ENCODE results near the gene C16orf46. TPM values are rescaled to one million over a fixed set of nuclear protein-coding genes. Genes with fewer than 3 reads are reported as not detected.
A peak's percentile ranks its signal among the peaks of the same experiment; 100 is the strongest.

C16orf46 gene
- polyA plus RNA-seq, 1 of the 3 experiments (the other 2 are of a cell fraction) = 1.5 TPM

DNA sequence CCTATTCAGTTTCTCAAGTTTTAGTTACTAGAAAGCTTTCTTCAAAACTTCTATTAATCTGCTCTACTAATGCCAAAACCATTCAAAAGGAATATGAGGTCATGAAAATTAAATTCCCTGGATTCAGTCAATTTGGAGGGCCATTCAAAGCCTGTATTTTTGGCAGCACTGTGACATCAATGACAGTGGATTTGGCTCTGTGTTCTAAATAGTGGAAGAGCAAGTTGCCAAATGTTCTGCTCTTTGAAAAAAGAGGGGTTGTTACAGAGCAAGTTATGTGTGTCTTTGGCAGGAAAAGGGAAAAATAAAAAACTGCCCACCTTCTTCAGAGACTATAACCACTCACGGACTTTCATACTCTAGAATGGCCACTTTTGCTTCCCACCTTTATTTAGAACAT is 3.2 kb upstream of the C16orf46 start (continued):
- TF ChIP-seq PBX3 (IDR thresholded peaks at IDR 0.05) (no peak), EZH2phosphoT487 (IDR thresholded peaks at IDR 0.05; ENCODE audit: borderline replicate concordance, low read depth) (no peak), GABPA (IDR thresholded peaks at IDR 0.05; ENCODE audit: low read depth) (no peak), IRF3 (IDR thresholded peaks at IDR 0.05; ENCODE audit: low read depth, low read length) (no peak), RCOR1 (IDR thresholded peaks at IDR 0.05; ENCODE audit: low read length) (no peak)
- TF ChIP-seq, protein P1, sequence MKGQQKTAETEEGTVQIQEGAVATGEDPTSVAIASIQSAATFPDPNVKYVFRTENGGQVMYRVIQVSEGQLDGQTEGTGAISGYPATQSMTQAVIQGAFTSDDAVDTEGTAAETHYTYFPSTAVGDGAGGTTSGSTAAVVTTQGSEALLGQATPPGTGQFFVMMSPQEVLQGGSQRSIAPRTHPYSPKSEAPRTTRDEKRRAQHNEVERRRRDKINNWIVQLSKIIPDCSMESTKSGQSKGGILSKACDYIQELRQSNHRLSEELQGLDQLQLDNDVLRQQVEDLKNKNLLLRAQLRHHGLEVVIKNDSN (IDR thresholded peaks at IDR 0.05; ENCODE audit: borderline replicate concordance, low read depth) = no peak

DNA sequence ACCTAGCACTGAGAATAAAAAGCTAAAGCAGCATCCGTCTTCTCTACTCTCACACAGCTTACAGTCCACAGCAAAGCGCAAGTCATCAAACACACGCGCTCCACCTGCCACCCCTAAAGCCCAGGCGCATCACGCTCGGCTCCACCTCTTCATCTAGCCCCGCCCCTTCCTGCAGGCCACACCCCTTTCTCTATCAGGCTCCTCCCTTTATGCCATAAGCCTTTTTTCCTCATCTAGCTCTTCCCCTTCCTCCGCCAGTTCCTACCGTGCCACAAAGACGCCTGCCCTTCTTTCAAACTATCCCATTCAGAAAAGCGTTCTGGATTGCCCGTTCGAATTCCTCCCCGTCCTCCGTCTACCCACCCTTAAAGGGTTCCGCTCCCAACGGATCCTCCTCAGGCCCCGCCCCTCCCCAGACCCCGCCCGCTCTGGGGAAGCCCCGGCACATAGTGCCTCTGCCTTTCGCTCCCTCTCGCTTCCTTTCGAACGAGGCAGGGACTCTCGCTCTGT is 417 bp downstream of the C16orf46 start:
- H3K27ac ChIP-seq (ENCODE audit: low read depth in 2 of 2, low read length in 1 of 2) = peak overlapping the region; percentile 91 to 93
- H3K9me2 ChIP-seq = no peaks in the 10 kb centered on the region
- CTCF ChIA-PET = interaction anchor here (1.3 to 1.5 kb wide), 2 partner anchors 41 to 42 kb away, joined by 5 to 7 read pairs; partner anchors contain the start of gene ATMIN
- peaks cover 8% of the 10 kb centered on the region for H3F3A ChIP-seq (replicated peaks; ENCODE audit: insufficient read depth)
- H3K27me3 ChIP-seq (ENCODE audit: insufficient read depth) = no peaks in the 10 kb centered on the region
- peak overlapping the region; percentile 91 for H2AFZ ChIP-seq (ENCODE audit: low read depth)
- H3K79me2 ChIP-seq (ENCODE audit: insufficient read depth) = no peaks in the 10 kb centered on the region
- POLR2A ChIA-PET = interaction anchor here (0.7 to 1.3 kb wide), 5 partner anchors 42 to 341 kb away, joined by 3 to 5 read pairs (median 3); partner anchors contain the start of genes CENPN and CMC2
- TF ChIP-seq CHD2 (IDR thresholded peaks at IDR 0.05; ENCODE audit: low read length, partially characterized antibody) (no peak), TAF1 (IDR thresholded peaks at IDR 0.05; ENCODE audit: borderline replicate concordance, low read depth, low read length) (peak; percentile 39; the same call in 1 of the 2 replicates), NFIC (IDR thresholded peaks at IDR 0.05; ENCODE audit: borderline replicate concordance) (no peak), FOXJ3 (CRISPR knock-in tag; IDR thresholded peaks at IDR 0.05) (no peak), JUND (IDR thresholded peaks at IDR 0.05) (no peak), MAX (IDR thresholded peaks at IDR 0.05; ENCODE audit: low read depth) (peak; percentile 86), MXI1 (IDR thresholded peaks at IDR 0.05; ENCODE audit: low read depth, low read length) (peak; percentile 83), NRF1 (IDR thresholded peaks at IDR 0.05; ENCODE audit: low read depth, low read length) (peak; percentile 27; the same call in 1 of the 2 replicates), EP300 (IDR thresholded peaks at IDR 0.05; ENCODE audit: borderline replicate concordance in 1 of 2, low read depth in 1 of 2, low read length in 1 of 2) (no peak), RFX5 (IDR thresholded peaks at IDR 0.05; ENCODE audit: low read length) (no peak)
- peaks cover 0 to 8% of the 10 kb centered on the region in 2 experiments; a peak in 1 of 4 replicates for H3K4me1 ChIP-seq (ENCODE audit: control insufficient read depth in 1 of 2, insufficient read depth in 2 of 2, low read depth in 1 of 2, low read length in 1 of 2)
- WGBS (ENCODE audit: low lambda C conversion rate) = under 1% methylated on average over 20 of the region's 27 CpGs
- peak overlapping the region; percentile 92 for H3K9ac ChIP-seq
- DNase-seq = peak; percentile 86
- H3K4me2 ChIP-seq = peak overlapping the region; percentile 87
- H3K4me3 ChIP-seq (ENCODE audit: low read depth in 2 of 2, low read length in 1 of 2) = peak overlapping the region; percentile 71 to 90
- H3K9me3 ChIP-seq = no peaks in the 10 kb centered on the region
- H4K20me1 ChIP-seq (ENCODE audit: insufficient read depth) = no peaks in the 10 kb centered on the region
- peaks cover 0 to 2% of the 10 kb centered on the region in 2 experiments for H3K36me3 ChIP-seq (replicated peaks in 1 of 2; ENCODE audit: control insufficient read depth in 1 of 2, insufficient read depth in 2 of 2, low read length in 1 of 2)

All from SK-N-SH (cell line).